ENCODE results near the gene LRRC46. TPM values are rescaled to one million over a fixed set of nuclear protein-coding genes. Genes with fewer than 3 reads are reported as not detected.

LRRC46 gene
- total RNA-seq, 2 donors from 2014 or later = 0.20 to 0.21 TPM

DNA sequence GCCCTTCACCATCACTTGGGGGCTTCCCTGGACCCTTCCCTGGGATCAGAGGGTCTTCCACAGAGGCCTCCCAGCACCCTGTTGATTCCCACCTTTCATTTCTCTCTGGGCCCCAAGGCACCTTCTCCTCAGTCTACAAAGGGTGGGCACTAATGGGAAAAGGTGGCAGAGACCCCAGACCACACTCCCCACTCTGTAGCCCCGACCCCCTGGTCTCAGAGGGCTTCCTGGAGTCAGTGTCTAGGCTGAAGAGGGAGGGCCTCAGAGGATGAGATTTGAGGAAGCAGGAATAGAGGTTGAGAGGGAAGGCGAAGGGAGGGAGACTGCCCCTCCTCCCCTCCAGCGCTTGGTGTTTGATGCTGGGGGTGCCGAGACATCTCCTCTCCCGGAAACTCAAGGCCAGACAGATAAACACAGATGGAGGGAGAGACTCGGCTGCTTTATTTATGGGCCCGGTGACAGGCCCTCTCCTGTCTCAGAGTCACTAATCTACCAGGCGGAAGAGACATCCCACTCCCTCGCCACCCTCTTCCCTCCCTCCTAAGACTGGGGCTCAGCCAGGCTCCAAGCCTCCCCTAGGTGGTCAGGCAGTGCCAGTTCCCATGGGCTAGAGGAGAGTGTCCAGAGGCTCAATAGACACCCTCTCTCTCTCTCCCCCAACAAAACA lies 46.0 kb downstream of the LRRC46 start:
- no peaks in the 10 kb centered on the region for H3K36me3 ChIP-seq
- no peak overlapping the region for H3K9ac ChIP-seq (ENCODE audit: low read depth in 2 of 2, low read length in 2 of 2)
- H3K4me1 ChIP-seq = peaks cover 6% of the 10 kb centered on the region
- no peak overlapping the region for H3K4me3 ChIP-seq
- no peaks in the 10 kb centered on the region for H3K27me3 ChIP-seq
- TF ChIP-seq CTCF (IDR thresholded peaks at IDR 0.05) = no peak
- no peak for DNase-seq
- intact Hi-C loops (cut with DNase I) = no loop called here
- no peaks in the 10 kb centered on the region for H3K9me3 ChIP-seq
- no peak overlapping the region for H3K27ac ChIP-seq

DNA sequence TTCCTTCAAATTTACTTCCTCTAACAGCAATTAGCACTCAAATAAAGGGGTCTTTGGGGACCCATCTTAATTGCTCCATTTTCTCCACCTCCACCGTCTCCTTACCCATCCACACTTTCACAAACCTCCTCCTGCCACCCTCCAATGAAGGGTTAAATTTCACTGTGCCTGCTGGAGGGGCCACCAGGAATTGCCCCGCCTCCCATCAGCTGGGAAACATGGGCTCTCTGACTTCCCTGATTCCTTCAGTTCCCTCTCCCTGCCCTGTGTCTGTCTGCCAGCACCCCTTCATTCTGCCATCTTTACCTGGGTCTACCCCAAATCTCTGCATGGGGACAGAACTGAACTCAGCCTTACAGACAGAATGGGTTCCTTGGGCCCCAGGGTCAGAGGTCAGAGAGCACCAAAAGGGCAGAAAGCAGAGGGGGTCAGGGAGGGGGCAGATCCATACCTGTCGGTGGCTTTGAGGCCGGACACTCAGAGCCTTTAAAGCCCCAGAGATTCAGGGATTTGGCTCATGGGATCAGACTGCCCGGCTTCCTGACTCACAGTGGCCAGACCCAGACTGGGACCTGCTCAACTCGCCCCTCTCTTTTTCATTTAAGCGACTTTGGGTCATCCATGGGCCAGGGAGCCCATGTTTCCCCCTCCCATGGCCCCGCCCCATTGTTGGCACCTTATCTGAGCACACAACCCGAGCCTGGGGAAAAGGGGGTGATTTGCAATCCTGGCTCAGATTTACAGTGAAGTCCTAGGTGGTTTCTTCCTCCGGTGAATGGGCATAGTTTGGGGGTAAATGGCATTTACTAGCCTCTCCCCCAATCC lies 46.9 kb downstream of the LRRC46 start:
- TF ChIP-seq CTCF (IDR thresholded peaks at IDR 0.05) = no peak
- intact Hi-C loops (cut with DNase I) = no loop called here
- Histone ChIP-seq H3K27ac (no peak overlapping the region), H3K4me3 (no peak overlapping the region), H3K27me3 (no peaks in the 10 kb centered on the region), H3K4me1 (peaks cover 6% of the 10 kb centered on the region), H3K9me3 (no peaks in the 10 kb centered on the region), H3K9ac (ENCODE audit: low read depth in 2 of 2, low read length in 2 of 2) (no peak overlapping the region), H3K36me3 (no peaks in the 10 kb centered on the region)
- DNase-seq = no peak

- no peak for TF ChIP-seq CTCF (IDR thresholded peaks at IDR 0.05)
- no peak overlapping the region for H3K27ac ChIP-seq
- no peak for DNase-seq
- H3K9me3 ChIP-seq = no peaks in the 10 kb centered on the region
- no peak overlapping the region for H3K9ac ChIP-seq (ENCODE audit: low read depth in 2 of 2, low read length in 2 of 2)
- intact Hi-C loops (cut with DNase I) = no loop called here
- H3K4me1 ChIP-seq = peaks cover 7% of the 10 kb centered on the region
- no peaks in the 10 kb centered on the region for H3K27me3 ChIP-seq
- H3K4me3 ChIP-seq = no peak overlapping the region
- H3K36me3 ChIP-seq = no peaks in the 10 kb centered on the region
Observed at GRCh38 chr17:47879028-47879585, 47.6 kb downstream of the LRRC46 start.

DNA sequence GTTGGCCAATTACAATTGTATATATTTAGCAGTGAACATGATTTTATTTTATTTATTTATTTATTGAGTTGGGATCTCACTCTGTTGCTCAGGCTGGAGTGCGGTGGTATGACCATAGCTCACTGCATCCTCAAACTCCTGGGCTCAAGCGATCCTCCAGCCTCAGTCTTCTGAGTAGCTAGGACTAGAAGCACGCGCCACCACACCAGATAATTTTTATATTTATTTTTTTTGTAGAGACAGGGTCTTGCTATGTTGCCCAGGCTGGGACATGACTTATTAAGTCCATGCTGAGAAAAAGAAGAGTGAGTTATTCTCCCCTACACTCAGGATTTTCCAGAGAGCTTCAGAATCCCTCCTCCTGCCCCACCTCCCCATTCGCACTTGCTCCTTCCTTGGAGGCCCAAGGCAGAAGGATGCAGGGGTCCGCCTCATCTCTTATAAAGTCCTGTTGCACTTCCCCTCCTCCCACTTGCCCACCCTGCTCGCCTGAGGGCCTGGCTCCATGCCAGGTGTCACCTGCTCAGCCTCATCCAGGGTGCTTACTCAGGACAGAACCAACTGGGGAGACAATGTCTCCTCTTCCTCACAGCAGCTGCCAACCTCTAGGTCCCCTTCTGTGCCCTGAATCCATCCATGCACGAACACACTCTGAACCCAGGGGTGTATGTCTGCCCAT lies 48.4 kb downstream of the LRRC46 start:
- TF ChIP-seq CTCF (IDR thresholded peaks at IDR 0.05) = no peak
- Histone ChIP-seq H3K4me1 (peaks cover 13% of the 10 kb centered on the region), H3K4me3 (no peak overlapping the region), H3K27ac (no peak overlapping the region), H3K27me3 (no peaks in the 10 kb centered on the region), H3K9me3 (no peaks in the 10 kb centered on the region), H3K36me3 (no peaks in the 10 kb centered on the region), H3K9ac (ENCODE audit: low read depth in 2 of 2, low read length in 2 of 2) (no peak overlapping the region)
- intact Hi-C loops (cut with DNase I) = no loop called here
- no peak for DNase-seq

GRCh38 chr17:47882247-47882646 lies 50.8 kb downstream of the LRRC46 start:
- H3K36me3 ChIP-seq = no peaks in the 10 kb centered on the region
- peak; percentile 72 for DNase-seq
- peak overlapping the region; percentile 30 for H3K27ac ChIP-seq
- H3K9me3 ChIP-seq = no peaks in the 10 kb centered on the region
- no peak overlapping the region for H3K4me3 ChIP-seq
- peaks cover 13% of the 10 kb centered on the region for H3K4me1 ChIP-seq
- no peak for TF ChIP-seq CTCF (IDR thresholded peaks at IDR 0.05)
- H3K9ac ChIP-seq (ENCODE audit: low read depth in 2 of 2, low read length in 2 of 2) = peak overlapping the region in 1 of 2 donors; percentile 23
- intact Hi-C loops (cut with DNase I) = no loop called here
- H3K27me3 ChIP-seq = no peaks in the 10 kb centered on the region

All from colonic mucosa (tissue), 4 donors.